Measurements from ENCODE around the gene POLR2H. TPM values are rescaled to one million over a fixed set of nuclear protein-coding genes. Genes with fewer than 3 reads are reported as not detected.

Gene POLR2H
- total RNA-seq, 1 experiment from 2014 or later: 92.6 TPM

DNA sequence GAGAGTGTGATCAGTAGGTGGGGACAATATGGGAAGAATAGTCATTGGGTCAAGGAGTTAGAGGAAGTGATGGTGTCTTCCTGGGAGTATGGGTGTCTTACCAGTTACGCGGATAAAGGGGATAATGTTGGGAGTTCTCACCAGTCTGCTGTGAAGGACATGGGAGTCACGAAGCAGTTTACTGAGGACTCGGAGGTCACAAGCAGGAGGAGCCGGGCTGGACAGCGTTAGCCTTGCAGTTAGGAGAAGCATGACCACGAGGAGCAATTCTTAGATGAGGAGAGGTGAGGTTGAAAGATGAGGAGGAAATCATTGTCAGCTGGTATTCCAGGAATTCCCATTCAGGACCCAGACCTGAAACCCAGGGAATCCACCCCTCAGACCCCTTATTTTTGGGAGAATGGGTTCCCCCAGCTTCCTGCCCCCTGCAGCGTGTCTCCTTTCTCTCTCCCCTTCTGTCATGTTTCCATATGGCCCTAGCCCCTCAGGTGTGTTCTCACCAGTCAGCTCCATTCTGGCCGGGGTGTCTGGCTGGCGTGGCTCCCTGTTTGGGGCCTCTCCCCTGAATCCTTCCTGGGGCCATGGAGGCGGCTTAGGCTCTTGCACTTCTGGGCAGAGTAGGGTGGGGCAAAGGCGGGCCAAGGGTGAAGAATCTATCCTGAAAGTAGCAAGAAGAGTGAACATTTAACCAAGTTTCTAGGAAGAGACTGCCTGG is 14.4 kb downstream of the POLR2H start:
- Histone ChIP-seq H3K27ac (ENCODE audit: low read depth, low read length, poor library complexity, severe bottlenecking) (no peak overlapping the region), H3K4me1 (ENCODE audit: insufficient read depth, low read length, poor library complexity, severe bottlenecking) (peaks cover 15% of the 10 kb centered on the region), H3K36me3 (ENCODE audit: insufficient read depth, low read length, poor library complexity, severe bottlenecking) (no peaks in the 10 kb centered on the region), H3K4me3 (ENCODE audit: low read depth, low read length, poor library complexity, severe bottlenecking) (no peak overlapping the region), H3K27me3 (replicated peaks; ENCODE audit: insufficient read depth, low read depth, low read length, poor library complexity) (peaks cover 35% of the 10 kb centered on the region), H3K9me3 (ENCODE audit: low read depth, low read length, poor library complexity, severe bottlenecking) (no peaks in the 10 kb centered on the region)
- intact Hi-C loops (cut with micrococcal nuclease; ENCODE audit: unreplicated experiment): loop anchor here (10.0 kb wide), 1 partner anchor 409 kb away; no protein-coding TSS in a partner anchor
- DNase-seq (ENCODE audit: low spot score): no peak
- ChIA-PET POLR2A (ENCODE audit: low non-redundant PET) (interaction anchor here (0.5 to 0.6 kb wide), 2 partner anchors 14 to 138 kb away, joined by 5 to 8 read pairs; no protein-coding TSS in a partner anchor), CTCF (no interaction called here)
- no peak for TF ChIP-seq CTCF (conservative IDR thresholded peaks at IDR 0.05; ENCODE audit: low read depth, low read length)
- TF ChIP-seq EZH2 (IDR thresholded peaks at IDR 0.05; ENCODE audit: borderline replicate concordance, low read depth, low read length, poor library complexity, severe bottlenecking): no peak
- BruUV-seq (replicated peaks): no TSS peak

DNA sequence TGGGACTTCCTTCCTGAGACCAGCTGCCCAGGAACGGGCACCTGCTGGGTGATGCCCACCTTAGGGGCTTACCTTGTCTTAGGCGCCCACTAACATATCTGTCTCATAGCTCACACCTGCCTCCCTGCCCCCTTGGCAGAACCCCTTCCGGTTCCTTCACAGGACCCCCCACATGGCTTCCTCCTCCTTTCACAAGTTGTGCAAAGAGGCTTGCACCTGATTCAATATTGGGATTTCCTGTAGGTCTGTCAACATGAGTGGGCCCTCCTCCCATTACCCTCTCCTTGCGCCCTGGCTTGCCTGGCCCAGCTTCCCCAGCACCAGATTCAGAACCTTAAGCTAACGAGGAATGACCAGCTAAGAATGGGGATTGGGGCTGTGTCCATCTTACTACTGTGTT is 15.9 kb downstream of the POLR2H start:
- no peak for TF ChIP-seq CTCF (conservative IDR thresholded peaks at IDR 0.05; ENCODE audit: low read depth, low read length)
- no peak for TF ChIP-seq EZH2 (IDR thresholded peaks at IDR 0.05; ENCODE audit: borderline replicate concordance, low read depth, low read length, poor library complexity, severe bottlenecking)
- ChIA-PET CTCF (no interaction called here), POLR2A (ENCODE audit: low non-redundant PET) (no interaction called here)
- H3K27me3 ChIP-seq (replicated peaks; ENCODE audit: insufficient read depth, low read depth, low read length, poor library complexity): peaks cover 48% of the 10 kb centered on the region
- no peaks in the 10 kb centered on the region for H3K9me3 ChIP-seq (ENCODE audit: low read depth, low read length, poor library complexity, severe bottlenecking)
- no peaks in the 10 kb centered on the region for H3K36me3 ChIP-seq (ENCODE audit: insufficient read depth, low read length, poor library complexity, severe bottlenecking)
- intact Hi-C loops (cut with micrococcal nuclease; ENCODE audit: unreplicated experiment): loop anchor here (10.0 kb wide), 1 partner anchor 407 kb away; no protein-coding TSS in a partner anchor
- no peak overlapping the region for H3K4me3 ChIP-seq (ENCODE audit: low read depth, low read length, poor library complexity, severe bottlenecking)
- peaks cover 4% of the 10 kb centered on the region for H3K4me1 ChIP-seq (ENCODE audit: insufficient read depth, low read length, poor library complexity, severe bottlenecking)
- BruUV-seq (replicated peaks): no TSS peak
- no peak overlapping the region for H3K27ac ChIP-seq (ENCODE audit: low read depth, low read length, poor library complexity, severe bottlenecking)
- no peak for DNase-seq (ENCODE audit: low spot score)

DNA sequence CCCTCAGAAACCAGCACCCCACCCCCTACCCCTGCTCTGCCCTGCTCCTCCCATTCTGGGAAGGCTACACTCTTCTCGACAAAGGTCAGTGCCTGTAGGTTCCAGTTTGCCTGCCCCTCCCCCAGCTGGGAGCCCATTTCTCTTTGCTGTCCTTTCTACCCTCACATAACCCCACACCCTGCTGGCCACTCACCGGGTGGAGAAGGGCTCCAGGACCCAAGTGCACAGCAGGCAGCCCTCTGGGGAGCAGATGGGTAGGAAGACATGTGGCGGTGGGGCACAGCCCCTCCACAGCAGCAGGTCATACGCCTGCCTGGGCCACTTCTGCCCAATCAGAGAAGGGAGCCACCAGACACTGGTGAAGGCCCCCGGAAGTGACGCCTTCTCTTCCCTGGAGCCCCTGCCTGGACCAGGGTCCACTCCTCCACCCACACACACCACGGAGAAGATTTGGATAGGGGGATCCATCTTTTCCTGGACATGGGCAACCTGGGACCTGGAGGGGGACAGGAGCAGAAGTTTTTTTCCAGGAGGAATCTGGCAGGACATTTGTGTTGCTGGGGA is 16.5 kb downstream of the POLR2H start, which contains the start of gene THPO:
TSS of gene THPO (minus strand) at position 326 of the 564 bp plus-strand sequence. CDS start 1,948 bp downstream, outside the sequence.
- Histone ChIP-seq H3K4me3 (ENCODE audit: low read depth, low read length, poor library complexity, severe bottlenecking) (no peak within 1 kb of the TSS), H3K36me3 (ENCODE audit: insufficient read depth, low read length, poor library complexity, severe bottlenecking) (no peaks in the 10 kb centered on the region), H3K27ac (ENCODE audit: low read depth, low read length, poor library complexity, severe bottlenecking) (no peak within 1 kb of the TSS), H3K27me3 (replicated peaks; ENCODE audit: insufficient read depth, low read depth, low read length, poor library complexity) (peaks cover 48% of the 10 kb centered on the region), H3K9me3 (ENCODE audit: low read depth, low read length, poor library complexity, severe bottlenecking) (no peaks in the 10 kb centered on the region), H3K4me1 (ENCODE audit: insufficient read depth, low read length, poor library complexity, severe bottlenecking) (peaks cover 4% of the 10 kb centered on the region)
- TF ChIP-seq EZH2 (IDR thresholded peaks at IDR 0.05; ENCODE audit: borderline replicate concordance, low read depth, low read length, poor library complexity, severe bottlenecking): no peak
- TF ChIP-seq CTCF (conservative IDR thresholded peaks at IDR 0.05; ENCODE audit: low read depth, low read length): no peak
- DNase-seq (ENCODE audit: low spot score): no peak
- POLR2A ChIA-PET (ENCODE audit: low non-redundant PET): no interaction called here
- BruUV-seq (replicated peaks): no TSS peak
- CTCF ChIA-PET: no interaction called here
- intact Hi-C loops (cut with micrococcal nuclease; ENCODE audit: unreplicated experiment): loop anchor here (10.0 kb wide), 1 partner anchor 407 kb away; no protein-coding TSS in a partner anchor
